Astrocyte (in vitro differentiated cells and primary cell): Measurements from ENCODE around the gene NPHP4. TPM values are rescaled to one million over a fixed set of nuclear protein-coding genes. Genes with fewer than 3 reads are reported as not detected.

Source experiments
- DNase-seq: peaks from one replicate; pipeline ENCODE4 v3.0.0-alpha.2; 2010; ENCODE audit warnings: low read depth
- FAIRE-seq: peaks from 2 replicates; lab custom pipeline; 2011; peaks lifted over from hg19 to GRCh38; lab: Jason Lieb, UNC
- H2AFZ ChIP-seq: 2 replicates; pipeline ENCODE4 v1.6.0; 2012; ENCODE audit warnings: low read depth, low read length, inconsistent platforms
- H3K27ac ChIP-seq: 2 replicates; pipeline ENCODE4 v1.5.1; 2011; ENCODE audit warnings: low read depth, low read length, inconsistent platforms
- H3K27me3 ChIP-seq: 2 replicates; pipeline ENCODE4 v1.6.0; 2011; ENCODE audit warnings: low read length, inconsistent platforms; ENCODE audit not compliant: insufficient read depth
- H3K36me3 ChIP-seq: 2 replicates; pipeline ENCODE4 v1.5.1; 2011; ENCODE audit warnings: low read length, inconsistent platforms; ENCODE audit not compliant: insufficient read depth
- H3K4me1 ChIP-seq: 2 replicates; pipeline ENCODE4 v1.5.1; 2011; ENCODE audit warnings: low read length, inconsistent platforms; ENCODE audit not compliant: insufficient read depth
- H3K4me2 ChIP-seq: 2 replicates; pipeline ENCODE4 v1.6.0; 2012; ENCODE audit warnings: low read length, inconsistent platforms
- H3K4me3 ChIP-seq: 2 replicates; pipeline ENCODE4 v1.5.1; 2011; ENCODE audit warnings: low read depth, mild to moderate bottlenecking, low read length, inconsistent platforms; ENCODE audit not compliant: insufficient read depth
- H3K79me2 ChIP-seq: 2 replicates; pipeline ENCODE4 v1.6.0; 2012; ENCODE audit warnings: mild to moderate bottlenecking, low read length, inconsistent platforms; ENCODE audit not compliant: insufficient read depth
- H3K9ac ChIP-seq: 2 replicates; pipeline ENCODE4 v1.6.0; 2012; ENCODE audit warnings: mild to moderate bottlenecking, low read length, inconsistent platforms
- H3K9me3 ChIP-seq: 2 replicates; pipeline ENCODE4 v1.5.1; 2012; ENCODE audit warnings: low read depth, mild to moderate bottlenecking, low read length, inconsistent platforms; ENCODE audit not compliant: insufficient read depth
- H4K20me1 ChIP-seq: 2 replicates; pipeline ENCODE4 v1.6.0; 2012; ENCODE audit warnings: low read length, inconsistent platforms; ENCODE audit not compliant: insufficient read depth
- H3K27ac Mint-ChIP-seq: one replicate; pipeline ENCODE4 v1.8.0; 2021; ENCODE audit warnings: mild to moderate bottlenecking, mixed read lengths; ENCODE audit not compliant: unreplicated experiment
- H3K27me3 Mint-ChIP-seq: one replicate; pipeline ENCODE4 v1.8.0; 2021; ENCODE audit warnings: low read depth, mixed read lengths; ENCODE audit not compliant: unreplicated experiment
- H3K36me3 Mint-ChIP-seq: one replicate; pipeline ENCODE4 v1.8.0; 2021; ENCODE audit warnings: low read depth, mixed read lengths; ENCODE audit not compliant: unreplicated experiment
- H3K4me1 Mint-ChIP-seq: one replicate; pipeline ENCODE4 v1.8.0; 2021; ENCODE audit warnings: low read depth, mixed read lengths; ENCODE audit not compliant: unreplicated experiment
- H3K4me3 Mint-ChIP-seq: one replicate; pipeline ENCODE4 v1.8.0; 2021; ENCODE audit warnings: mild to moderate bottlenecking, moderate library complexity, mixed read lengths; ENCODE audit not compliant: unreplicated experiment
- H3K9me3 Mint-ChIP-seq: one replicate; pipeline ENCODE4 v1.8.0; 2021; ENCODE audit warnings: mild to moderate bottlenecking, mixed read lengths; ENCODE audit not compliant: unreplicated experiment
- EZH2 ChIP-seq: IDR thresholded peaks from 2 replicates; pipeline ENCODE4 v1.6.1; 2012; ENCODE audit warnings: mild to moderate bottlenecking, low read length, inconsistent platforms; ENCODE audit not compliant: insufficient read depth
- total RNA-seq: library from RNA; stranded (reverse); gene quantifications from 2 replicates; pipeline ENCODE4 v1.2.1, GENCODE V29; 2021
- TF ChIP-seq, protein P1 (sequence below): IDR thresholded peaks from 2 replicates; pipeline ENCODE4 v1.5.1; 2011; ENCODE audit warnings: low read depth, mild to moderate bottlenecking, inconsistent platforms, low read length, moderate library complexity; ENCODE audit not compliant: insufficient read depth

Gene NPHP4
- total RNA-seq, 1 donor from 2014 or later: 8.4 TPM

DNA sequence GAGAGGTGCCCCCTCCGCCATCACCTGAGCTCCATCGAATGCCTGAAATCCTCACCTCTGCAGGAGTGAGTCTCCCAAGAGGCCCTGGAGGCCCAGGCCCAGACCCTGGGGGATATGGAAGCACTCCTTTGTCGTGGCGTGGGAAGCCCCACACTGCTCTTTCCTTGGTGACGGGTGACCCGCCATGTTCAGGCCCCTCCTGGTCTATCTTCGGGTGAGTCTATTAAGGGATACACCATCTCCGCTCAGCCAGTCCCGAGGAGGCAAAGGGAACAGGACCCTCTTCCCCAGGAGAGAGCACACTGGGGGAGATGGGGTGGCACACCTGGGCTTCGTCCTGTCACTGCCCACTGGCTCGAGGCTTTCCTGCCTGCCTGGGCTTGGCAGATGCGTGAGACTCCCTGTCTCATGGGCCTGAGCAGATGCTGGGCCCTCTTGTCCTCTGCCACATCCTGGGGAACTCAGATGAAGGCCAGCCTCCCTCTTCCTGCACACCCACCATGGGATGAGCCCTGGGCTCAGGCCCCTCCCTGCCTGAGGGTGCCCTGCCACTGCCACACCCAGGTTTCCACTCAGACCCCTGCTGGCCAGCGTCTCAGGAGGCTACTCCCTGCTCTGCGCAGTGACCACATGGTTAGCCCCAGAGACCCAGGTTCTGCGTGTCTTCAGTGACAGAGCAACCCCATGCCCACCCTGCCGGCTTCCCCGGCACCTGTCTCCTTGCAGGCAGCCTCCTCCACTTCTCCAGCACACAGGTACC is 3.8 kb upstream of the NPHP4 start:
- H3K27ac Mint-ChIP-seq: no peak overlapping the region

DNA sequence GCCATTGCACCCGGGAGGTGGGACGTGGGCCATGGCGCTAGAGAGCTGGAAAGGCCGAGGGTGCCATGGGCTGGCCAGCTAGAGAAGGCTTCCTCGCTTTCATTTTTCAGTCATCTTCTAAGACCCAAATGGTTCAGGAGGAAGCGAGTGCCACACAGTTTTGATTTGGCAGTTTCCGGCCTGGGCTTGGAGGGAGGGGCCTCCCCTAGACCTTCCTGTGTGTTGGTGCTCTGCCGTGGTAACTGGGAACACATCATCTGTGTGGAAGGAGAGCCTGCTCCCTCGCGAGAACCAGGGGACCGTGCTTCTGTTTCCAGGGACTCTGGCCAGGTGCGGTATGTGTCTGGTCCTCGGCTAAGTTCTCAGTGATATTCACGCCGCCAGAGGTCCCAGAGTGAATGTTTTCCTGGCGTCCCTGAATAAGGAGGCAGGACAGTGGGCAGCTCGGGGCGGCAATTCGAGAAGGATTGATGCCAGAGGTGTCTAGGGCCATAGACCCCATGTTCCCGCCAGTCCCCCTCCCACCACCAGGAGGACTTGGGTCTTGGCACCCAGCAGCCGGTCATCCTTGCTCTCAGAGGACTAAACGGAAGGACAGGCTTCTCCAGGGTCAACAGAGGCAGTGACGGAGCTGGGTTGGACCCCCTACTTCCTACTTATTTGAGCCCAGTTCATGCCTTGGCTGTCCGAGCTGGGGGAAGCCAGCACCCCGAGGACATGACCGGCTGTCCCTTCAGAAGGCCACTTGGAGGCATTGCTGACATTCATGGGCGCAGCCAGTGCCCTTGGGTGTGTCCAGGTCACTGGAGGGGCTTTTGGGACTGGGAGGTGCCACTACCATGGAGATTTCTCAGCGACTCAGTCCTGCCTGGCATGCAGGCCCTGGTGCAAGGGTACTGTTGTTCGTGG is 2.7 kb upstream of the NPHP4 start:
- no peak overlapping the region for H3K4me3 Mint-ChIP-seq
- H3K27ac Mint-ChIP-seq: no peak overlapping the region
- Histone ChIP-seq H3K9ac (no peak overlapping the region), H3K4me1 (peaks cover 12% of the 10 kb centered on the region), H3K36me3 (no peaks in the 10 kb centered on the region), H3K27me3 (no peaks in the 10 kb centered on the region), H3K9me3 (no peaks in the 10 kb centered on the region), H3K4me2 (no peak overlapping the region), H3K79me2 (no peaks in the 10 kb centered on the region), H3K4me3 (no peak overlapping the region), H3K27ac (no peak overlapping the region), H2AFZ (no peak overlapping the region), H4K20me1 (peaks cover 8% of the 10 kb centered on the region)
- FAIRE-seq: no peak
- no peaks in the 10 kb centered on the region for H3K36me3 Mint-ChIP-seq
- H3K9me3 Mint-ChIP-seq: no peaks in the 10 kb centered on the region
- H3K4me1 Mint-ChIP-seq: peaks cover 8% of the 10 kb centered on the region
- DNase-seq: no peak
- peaks cover 25% of the 10 kb centered on the region for H3K27me3 Mint-ChIP-seq
- no peak for TF ChIP-seq EZH2
- TF ChIP-seq, protein P1, sequence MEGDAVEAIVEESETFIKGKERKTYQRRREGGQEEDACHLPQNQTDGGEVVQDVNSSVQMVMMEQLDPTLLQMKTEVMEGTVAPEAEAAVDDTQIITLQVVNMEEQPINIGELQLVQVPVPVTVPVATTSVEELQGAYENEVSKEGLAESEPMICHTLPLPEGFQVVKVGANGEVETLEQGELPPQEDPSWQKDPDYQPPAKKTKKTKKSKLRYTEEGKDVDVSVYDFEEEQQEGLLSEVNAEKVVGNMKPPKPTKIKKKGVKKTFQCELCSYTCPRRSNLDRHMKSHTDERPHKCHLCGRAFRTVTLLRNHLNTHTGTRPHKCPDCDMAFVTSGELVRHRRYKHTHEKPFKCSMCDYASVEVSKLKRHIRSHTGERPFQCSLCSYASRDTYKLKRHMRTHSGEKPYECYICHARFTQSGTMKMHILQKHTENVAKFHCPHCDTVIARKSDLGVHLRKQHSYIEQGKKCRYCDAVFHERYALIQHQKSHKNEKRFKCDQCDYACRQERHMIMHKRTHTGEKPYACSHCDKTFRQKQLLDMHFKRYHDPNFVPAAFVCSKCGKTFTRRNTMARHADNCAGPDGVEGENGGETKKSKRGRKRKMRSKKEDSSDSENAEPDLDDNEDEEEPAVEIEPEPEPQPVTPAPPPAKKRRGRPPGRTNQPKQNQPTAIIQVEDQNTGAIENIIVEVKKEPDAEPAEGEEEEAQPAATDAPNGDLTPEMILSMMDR: no peak

More for the DNA sequence above, 3.8 kb upstream of the NPHP4 start:
- peaks cover 4% of the 10 kb centered on the region for H4K20me1 ChIP-seq
- H3K9me3 ChIP-seq: no peaks in the 10 kb centered on the region
- no peaks in the 10 kb centered on the region for H3K36me3 Mint-ChIP-seq
- H3K4me3 Mint-ChIP-seq: no peak overlapping the region
- TF ChIP-seq EZH2: no peak
- TF ChIP-seq, protein P1: no peak
- no peak overlapping the region for H2AFZ ChIP-seq
- H3K4me1 Mint-ChIP-seq: peaks cover 6% of the 10 kb centered on the region
- no peak overlapping the region for H3K4me2 ChIP-seq
- peaks cover 9% of the 10 kb centered on the region for H3K4me1 ChIP-seq
- peaks cover 27% of the 10 kb centered on the region for H3K27me3 Mint-ChIP-seq
- DNase-seq (no peak), FAIRE-seq (no peak)
- H3K27me3 ChIP-seq: no peaks in the 10 kb centered on the region
- H3K36me3 ChIP-seq: no peaks in the 10 kb centered on the region
- no peak overlapping the region for H3K9ac ChIP-seq
- no peak overlapping the region for H3K27ac ChIP-seq
- no peaks in the 10 kb centered on the region for H3K79me2 ChIP-seq
- no peaks in the 10 kb centered on the region for H3K9me3 Mint-ChIP-seq
- no peak overlapping the region for H3K4me3 ChIP-seq
